ENCODE data around the gene RAB34. TPM values are rescaled to one million over a fixed set of nuclear protein-coding genes. Genes with fewer than 3 reads are reported as not detected.

The RAB34 gene
- total and polyA plus RNA-seq, 9 of the 15 experiments (the other 6 are each of a cell fraction or from before 2014, with no cell fraction given): 0.07 to 3.8 (median 0.46) TPM; not detected in 1

DNA sequence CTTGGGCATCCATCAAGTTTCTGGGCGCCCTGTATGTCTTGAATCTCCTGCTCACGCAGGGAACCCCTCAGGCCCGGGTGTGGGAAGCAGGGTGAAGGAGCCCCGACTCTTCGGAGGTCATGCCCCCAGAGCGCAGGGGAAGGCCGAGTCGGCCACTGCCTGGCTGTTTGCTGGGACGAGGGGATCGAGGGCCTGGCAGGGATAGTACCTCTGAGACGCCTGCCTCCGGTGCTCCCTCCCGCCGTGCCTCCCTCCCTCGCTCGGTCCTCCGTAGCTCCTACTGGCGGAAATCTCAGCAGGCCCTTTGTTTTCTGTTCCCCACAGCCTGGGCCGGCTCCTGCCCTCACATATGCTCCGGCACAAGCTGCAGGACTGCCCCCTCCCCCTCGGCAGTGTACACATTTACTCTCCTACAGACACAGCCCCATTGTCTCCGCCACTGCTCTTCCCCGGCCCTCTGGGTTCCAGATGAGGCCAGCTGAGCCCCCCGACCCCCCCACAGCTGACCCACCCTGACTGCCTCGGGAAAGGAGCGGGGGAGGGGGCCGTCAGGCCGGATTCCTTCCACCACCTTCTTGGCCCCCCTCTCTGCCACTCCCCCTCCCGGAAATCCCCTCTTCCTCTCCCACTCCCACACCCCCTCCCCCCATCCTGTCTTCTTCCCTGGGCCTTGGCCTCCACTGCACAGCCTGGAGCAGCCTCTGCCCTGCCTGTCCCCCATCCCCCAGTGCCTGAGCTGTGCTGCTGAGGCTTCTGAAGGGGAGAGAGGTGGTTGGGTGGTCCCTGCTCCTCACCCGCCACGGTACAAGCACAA is 27.5 kb upstream of the RAB34 start (continued):
- TF ChIP-seq SAP30 (IDR thresholded peaks at IDR 0.05; ENCODE audit: borderline replicate concordance, insufficient read depth, low read depth, low read length, poor library complexity, severe bottlenecking) (peak; percentile 67), JUNB (CRISPR knock-in tag; conservative IDR thresholded peaks at IDR 0.05) (no peak), U2AF2 (optimal IDR thresholded peaks at IDR 0.05; ENCODE audit: low read depth, low read length) (no peak), ZNF133 (CRISPR knock-in tag; IDR thresholded peaks at IDR 0.05) (no peak), GABPB1 (CRISPR knock-in tag; IDR thresholded peaks at IDR 0.05) (0 out of 2 replicates have a peak, but pooled peaks have one; percentile 19), PTBP1 (IDR thresholded peaks at IDR 0.05; ENCODE audit: low read depth, low read length) (0 out of 2 replicates have a peak, but pooled peaks have one; percentile 34)
- TF ChIP-seq, protein P1, sequence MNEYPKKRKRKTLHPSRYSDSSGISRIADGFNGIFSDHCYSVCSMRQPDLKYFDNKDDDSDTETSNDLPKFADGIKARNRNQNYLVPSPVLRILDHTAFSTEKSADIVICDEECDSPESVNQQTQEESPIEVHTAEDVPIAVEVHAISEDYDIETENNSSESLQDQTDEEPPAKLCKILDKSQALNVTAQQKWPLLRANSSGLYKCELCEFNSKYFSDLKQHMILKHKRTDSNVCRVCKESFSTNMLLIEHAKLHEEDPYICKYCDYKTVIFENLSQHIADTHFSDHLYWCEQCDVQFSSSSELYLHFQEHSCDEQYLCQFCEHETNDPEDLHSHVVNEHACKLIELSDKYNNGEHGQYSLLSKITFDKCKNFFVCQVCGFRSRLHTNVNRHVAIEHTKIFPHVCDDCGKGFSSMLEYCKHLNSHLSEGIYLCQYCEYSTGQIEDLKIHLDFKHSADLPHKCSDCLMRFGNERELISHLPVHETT (CRISPR knock-in tag; conservative IDR thresholded peaks at IDR 0.05 in 1 of 2, IDR thresholded peaks at IDR 0.05 in 1 of 2): peak in 1 of 2 experiments; percentile 27; a peak in 1 of 4 replicates
- TF ChIP-seq, protein P2, sequence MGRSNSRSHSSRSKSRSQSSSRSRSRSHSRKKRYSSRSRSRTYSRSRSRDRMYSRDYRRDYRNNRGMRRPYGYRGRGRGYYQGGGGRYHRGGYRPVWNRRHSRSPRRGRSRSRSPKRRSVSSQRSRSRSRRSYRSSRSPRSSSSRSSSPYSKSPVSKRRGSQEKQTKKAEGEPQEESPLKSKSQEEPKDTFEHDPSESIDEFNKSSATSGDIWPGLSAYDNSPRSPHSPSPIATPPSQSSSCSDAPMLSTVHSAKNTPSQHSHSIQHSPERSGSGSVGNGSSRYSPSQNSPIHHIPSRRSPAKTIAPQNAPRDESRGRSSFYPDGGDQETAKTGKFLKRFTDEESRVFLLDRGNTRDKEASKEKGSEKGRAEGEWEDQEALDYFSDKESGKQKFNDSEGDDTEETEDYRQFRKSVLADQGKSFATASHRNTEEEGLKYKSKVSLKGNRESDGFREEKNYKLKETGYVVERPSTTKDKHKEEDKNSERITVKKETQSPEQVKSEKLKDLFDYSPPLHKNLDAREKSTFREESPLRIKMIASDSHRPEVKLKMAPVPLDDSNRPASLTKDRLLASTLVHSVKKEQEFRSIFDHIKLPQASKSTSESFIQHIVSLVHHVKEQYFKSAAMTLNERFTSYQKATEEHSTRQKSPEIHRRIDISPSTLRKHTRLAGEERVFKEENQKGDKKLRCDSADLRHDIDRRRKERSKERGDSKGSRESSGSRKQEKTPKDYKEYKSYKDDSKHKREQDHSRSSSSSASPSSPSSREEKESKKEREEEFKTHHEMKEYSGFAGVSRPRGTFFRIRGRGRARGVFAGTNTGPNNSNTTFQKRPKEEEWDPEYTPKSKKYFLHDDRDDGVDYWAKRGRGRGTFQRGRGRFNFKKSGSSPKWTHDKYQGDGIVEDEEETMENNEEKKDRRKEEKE (IDR thresholded peaks at IDR 0.05; ENCODE audit: borderline replicate concordance in 1 of 2, control insufficient read depth in 1 of 2, low read depth in 2 of 2, low read length in 1 of 2): no peak
